Activated CD4-positive, CD25-positive, alpha-beta regulatory T cell treated with anti-CD3 and anti-CD28 coated beads, Interleukin-2, amount 50 U/mL, for 16 hours (primary cell): ENCODE data around the gene PARVB.
"Not testable (repeated sequence)": the region's sequence is repeated elsewhere in the genome, so short reads cannot be mapped to it uniquely, and the experiment has no call there.

ENCODE experiments used
- DNase-seq: peaks from one replicate; pipeline ENCODE4 v3.0.0-alpha.2; 2020; ENCODE audit warnings: low read depth, low spot score

Gene PARVB

DNA sequence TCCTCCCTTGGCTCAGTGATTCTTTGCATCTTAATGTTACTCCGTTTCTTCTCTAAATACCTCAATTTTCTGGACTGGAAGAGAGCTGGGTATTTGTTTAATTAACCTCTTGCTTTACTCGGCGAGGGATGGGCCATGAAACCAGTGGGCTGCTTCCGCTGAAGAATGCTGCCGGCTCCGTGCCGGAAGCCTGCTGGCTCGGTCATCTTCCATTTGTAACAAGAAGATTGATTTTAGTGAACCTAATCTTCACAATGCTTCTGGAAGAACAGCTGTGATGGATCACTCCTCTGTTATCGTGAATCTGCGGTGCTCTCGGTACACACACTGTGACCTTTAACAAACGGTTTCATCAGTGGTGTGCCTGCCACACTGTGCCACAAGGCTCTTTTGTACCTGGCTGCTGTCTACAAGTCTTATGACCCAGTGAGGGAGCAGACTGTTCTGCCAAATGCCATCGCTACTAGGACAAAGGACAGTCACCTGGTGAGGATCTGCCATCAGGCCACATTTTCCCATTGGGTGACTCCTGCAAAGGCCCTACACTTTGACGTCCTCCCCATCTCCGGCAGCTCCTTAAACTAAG is 25.3 kb upstream of the PARVB start:
- DNase-seq: no peak

DNA sequence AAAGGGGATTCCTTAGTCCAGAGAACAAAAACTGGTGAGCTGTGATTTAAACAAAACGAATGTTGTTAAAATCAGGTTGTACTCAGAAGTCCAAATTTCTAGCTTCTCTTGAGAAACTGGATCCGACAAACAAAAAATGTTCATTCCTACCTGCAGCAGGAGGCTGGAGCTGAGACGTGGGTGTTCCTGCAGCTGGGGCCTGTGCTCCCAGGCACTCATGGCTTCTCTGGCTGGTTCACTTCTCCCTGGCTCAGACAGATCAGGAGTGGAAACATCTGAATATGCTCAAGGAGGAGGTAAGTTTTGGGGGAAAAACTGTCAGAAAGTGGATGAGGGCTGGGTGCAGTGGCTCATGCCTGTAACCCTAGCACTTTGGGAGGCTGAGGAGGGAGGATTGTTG is 24.7 kb upstream of the PARVB start:
- no peak for DNase-seq

DNA sequence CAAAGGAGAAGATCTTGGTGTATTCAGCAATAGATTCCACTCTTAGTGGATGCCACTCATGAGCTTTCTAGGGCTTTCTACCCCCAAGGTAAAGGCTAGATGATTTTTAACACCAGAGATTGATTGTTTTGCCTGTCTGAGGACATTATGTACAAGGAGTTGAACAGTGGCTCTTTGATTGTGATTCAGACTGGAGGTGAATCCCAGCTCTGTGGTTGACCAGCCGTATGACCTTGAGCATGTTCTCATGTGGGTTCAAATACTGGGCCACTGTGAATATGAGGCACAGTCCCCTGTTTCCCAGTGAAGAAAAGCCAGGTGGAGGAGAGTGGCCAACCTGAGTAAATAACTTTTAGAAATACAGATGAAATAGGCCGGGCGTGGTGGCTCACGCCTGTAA is 24.0 kb upstream of the PARVB start:
- DNase-seq: no peak

DNA sequence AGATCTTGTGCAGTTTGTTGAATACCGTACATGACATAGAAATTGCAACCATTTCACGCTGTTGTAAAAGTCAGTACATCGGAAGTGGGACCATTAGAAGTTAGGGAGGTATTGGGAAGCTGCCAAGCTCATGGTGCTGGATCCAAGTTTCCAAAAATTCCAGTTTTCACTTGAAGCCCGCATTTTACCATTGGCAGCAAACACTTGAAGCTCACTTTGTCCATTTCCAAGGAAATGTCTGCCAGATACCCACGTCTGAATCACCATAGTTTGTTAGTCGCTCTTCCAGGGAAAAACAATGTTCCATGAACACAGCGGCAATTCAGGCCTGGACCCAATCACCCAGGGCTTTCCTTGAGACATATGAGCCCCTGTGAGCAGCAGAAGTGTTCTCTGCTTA is 22.6 kb upstream of the PARVB start:
- no peak for DNase-seq

DNA sequence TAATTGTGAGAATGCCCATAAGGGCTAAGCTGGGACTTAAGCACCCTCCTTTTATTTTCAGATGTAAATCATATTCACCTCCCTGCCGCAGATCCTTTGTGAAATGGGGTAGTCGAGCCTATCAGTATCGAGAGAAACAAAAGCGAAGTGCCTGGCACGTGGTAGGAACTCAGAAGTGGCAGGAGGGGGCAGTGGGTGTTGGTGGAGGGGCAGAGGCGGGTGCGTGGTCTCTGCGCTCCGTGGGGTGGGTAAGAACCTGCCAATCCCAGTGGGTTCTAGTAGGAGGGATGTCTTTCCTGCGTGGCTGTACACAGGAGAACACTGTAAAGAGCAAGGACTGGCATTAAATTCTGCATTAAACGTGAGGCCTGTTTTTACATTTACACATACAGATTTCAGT is 21.8 kb upstream of the PARVB start:
- DNase-seq: no peak

DNA sequence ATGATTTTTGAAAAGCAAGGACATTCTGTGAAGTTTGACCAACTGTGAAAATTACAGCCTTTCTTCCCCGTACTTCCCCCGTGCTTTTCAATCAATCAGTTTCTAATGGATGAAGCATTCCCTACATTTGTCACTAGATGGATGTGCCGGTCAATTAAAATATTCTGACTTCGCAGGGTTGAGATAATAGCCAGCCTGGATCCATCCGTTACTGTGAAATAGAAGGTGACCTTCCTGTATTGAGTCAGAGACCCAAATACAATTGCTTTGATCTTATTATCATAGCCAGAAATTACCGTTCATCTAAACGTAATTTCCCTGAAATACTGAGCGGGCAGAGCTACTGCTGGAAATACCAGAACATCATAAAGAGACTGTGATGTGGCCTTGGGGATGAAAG is 21.1 kb upstream of the PARVB start:
- DNase-seq: no peak

DNA sequence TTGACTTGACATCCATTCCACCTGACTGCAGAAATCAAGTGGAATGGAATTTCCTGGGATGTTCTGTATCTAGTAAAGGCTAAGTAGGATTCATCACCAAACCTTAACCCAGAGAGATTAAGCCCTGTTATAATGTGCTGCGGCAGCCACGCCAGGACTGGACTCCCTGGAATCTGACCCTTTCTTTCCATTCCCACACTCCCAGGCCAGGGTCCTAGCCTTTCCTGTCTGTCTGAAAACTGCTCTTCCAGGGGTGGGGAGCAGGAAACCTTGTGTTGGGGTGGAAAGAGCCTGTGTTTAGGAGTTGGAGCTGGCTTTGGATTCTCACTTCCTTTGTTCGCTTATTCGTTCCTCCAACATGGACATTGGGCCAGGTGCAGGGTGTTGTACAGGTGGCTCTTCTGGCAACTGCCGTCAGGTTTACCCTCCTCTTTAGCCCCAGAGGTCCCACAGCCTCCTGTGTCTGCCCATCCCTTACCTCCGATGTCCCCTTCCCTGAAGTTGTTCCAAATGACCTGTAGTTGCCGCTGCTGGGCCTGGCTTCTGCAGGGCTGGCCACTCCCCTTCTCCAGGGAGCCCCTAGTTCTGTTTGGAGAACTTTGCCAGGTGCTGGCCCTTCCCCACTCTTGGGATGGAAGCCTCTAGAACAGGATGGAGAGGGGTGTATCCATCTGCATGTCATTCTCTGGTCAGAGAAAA is 20.5 kb upstream of the PARVB start:
- DNase-seq: no peak

DNA sequence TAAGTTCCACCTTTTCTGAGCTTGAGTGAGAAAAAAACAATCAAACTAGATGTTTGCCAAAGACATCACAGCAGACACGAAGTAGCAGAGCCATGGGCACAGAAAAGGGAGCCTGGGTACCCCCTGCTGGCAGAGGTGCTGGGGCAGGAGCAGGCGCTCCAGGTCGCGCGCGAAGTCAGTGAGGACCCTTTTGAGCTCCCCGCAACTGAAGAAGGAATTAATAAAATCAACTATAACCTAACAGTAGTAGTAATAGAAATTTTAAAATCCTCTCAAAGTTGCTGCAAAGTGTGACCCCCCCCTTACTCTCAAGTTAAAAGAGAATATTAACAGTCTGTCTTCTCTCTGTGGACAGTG is 20.0 kb upstream of the PARVB start:
- DNase-seq: no peak

DNA sequence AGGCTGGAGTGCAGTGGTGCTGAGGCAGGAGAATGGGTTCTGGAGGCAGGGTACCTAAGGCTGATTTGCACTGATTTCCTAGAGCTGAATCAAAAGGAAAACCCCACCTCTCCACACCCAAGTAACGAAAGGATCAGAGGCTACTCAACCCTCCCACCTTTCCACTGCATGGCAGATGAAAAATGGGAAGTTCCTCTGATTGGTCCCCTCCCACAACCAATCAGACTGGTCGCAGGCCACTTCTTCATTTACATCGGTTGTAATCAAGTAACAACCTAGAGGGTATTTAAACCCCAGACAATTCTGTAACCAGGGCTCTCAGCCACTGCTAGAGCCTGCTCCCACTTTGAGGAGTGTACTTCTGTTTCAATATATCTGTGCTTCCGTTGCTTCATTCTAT is 18.6 kb upstream of the PARVB start:
- no peak for DNase-seq

DNA sequence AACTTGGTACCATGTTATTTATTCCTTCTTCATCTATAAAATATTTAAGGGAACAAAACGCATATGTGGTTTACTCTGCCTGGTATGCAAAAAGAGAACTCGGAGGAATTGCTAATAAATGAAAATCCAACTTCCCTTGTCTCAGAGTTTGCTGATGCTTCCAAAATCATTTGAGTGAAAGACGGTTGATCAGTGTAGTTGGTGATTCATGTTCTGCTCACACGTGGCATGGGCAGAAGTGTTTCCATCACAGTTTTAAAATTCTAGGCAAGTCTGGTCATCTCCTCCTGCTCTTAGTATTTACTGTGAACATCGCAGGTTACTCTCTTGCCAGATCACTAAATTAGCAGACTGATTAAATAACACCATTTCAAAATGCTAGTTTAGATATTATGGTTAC is 11.9 kb upstream of the PARVB start:
- no peak for DNase-seq

DNA sequence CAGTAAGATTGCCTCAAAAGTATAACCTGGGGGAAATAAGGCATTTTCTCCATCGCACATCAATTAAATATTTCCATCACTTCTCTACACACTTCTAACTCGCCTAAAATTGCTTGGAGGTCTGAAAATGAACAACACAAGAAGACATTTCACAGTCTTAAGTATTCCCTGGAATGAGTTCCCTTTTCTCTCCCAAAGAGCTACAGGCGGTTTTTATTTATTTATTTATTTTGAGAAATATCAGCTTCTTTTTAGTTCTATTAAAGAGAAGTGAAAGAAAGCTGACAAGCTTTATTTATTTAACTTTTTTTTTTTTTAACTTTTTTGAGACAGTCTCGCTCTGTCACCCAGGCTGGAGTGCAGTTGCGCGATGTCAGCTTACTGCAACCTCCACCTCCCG is 11.5 kb upstream of the PARVB start:
- no peak for DNase-seq

DNA sequence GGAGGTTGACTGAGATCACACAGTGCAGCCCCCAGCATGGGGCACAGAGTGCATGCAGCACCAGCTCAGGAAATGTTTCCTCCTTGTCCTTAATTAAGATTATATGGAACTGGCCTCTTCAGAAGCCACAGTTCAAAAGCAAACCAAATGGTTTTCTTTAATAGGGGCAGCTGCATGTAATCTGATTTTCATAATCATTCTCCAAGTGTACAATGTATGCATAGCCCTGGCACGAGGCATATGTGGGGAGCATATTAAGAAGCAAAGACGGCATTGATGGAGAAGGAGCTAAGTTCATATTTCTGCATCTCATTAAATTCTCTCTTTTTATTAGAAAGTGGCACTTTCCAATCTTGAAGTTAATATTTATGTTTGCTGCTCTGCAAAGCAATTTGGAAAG is 9.9 kb upstream of the PARVB start:
- DNase-seq: no peak

DNA sequence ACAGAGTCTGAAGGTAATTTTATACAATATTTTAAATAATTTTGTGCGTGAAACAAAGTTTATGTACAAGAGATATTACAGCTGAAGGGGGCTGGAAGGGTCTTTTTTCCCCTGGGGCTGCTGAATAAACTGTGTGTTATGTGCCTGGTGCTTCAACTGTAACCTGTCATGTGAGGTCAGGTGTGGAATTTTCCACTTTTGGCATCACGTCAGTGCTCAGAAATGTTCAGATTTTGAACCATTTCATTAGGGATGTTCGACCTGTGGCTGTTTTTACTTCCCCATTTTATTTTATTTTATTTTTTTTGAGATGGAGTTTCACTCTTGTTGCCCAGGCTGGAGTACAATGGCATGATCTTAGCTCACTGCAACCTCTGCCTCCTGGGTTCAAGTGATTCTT is 7.5 kb upstream of the PARVB start:
- DNase-seq: not testable (repeated sequence)

DNA sequence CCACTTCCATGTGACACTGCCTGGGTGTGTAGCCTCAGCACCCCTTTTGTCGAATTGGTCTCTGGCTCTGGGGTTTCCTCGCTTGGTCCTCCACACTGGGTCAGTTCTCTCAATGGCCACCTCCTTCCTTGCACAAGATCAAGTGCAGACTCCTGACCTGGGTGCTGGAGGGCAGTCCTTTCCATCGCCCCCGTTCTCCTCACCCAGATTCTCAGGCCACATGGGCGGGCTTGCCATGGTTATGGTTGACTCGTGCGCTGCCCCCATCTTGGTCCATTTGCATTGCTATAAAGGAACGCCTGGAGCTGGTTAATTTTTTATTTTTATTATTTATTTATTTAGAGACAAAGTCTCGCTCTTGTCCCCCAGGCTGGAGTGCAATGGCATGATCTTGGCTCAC is 5.5 kb upstream of the PARVB start:
- no peak for DNase-seq

DNA sequence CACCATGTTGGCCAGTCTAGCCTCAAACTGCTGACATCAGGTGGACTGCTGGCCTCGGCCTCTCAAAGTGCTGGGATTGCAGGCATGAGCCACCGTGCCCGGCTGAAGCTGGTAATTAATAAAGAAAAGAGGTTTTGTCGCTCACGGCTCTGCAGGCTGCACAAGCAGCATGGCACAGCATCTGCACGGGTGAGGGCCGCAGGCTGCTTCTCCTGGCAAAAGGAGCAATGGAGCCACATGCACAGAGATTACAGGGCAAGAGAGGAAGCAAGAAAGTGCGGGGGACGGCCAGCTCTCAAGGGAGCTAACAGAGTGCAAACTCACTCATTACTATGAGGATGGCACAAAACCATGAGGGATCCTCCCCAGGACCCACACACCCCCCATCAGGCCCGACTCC is 4.7 kb upstream of the PARVB start:
- DNase-seq: no peak

DNA sequence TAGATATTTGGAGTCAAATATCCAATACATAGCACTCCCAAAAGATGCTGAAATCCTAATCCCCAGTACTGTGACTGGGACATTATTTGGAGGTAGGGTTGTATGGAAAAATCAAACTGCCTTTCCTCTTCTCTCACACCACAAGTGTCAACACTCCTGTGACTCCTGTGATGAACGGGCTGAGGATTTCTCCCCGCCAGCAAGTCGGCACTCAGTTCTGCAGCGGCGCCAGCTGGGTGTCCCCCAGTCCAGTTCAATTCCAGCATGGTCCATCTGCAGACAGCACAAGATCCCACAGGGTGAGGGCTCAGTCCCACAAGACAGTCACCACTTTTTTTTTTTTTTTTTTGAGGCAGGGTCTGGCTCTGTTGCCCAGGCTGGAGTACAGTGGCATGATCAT is 4.3 kb upstream of the PARVB start:
- no peak for DNase-seq

DNA sequence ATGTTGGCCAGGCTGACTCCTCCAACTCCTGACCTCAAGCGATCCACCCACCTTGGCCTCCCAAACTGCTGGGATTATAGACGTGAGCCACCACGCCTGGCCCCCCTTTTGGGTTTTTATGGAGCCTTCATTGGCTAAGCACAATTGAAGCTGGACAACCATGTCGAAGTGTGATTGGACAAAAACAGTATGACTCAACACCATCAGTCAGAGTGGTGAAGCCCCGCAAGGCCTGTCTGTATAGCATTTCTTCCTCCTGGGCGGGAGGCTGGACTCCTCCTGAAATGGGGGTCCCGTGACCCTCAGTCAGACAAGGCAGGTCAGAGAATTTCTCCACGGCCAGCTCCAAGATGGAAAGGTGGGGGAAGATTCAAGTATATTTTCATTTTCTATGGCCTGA is 3.1 kb upstream of the PARVB start:
- DNase-seq: no peak

DNA sequence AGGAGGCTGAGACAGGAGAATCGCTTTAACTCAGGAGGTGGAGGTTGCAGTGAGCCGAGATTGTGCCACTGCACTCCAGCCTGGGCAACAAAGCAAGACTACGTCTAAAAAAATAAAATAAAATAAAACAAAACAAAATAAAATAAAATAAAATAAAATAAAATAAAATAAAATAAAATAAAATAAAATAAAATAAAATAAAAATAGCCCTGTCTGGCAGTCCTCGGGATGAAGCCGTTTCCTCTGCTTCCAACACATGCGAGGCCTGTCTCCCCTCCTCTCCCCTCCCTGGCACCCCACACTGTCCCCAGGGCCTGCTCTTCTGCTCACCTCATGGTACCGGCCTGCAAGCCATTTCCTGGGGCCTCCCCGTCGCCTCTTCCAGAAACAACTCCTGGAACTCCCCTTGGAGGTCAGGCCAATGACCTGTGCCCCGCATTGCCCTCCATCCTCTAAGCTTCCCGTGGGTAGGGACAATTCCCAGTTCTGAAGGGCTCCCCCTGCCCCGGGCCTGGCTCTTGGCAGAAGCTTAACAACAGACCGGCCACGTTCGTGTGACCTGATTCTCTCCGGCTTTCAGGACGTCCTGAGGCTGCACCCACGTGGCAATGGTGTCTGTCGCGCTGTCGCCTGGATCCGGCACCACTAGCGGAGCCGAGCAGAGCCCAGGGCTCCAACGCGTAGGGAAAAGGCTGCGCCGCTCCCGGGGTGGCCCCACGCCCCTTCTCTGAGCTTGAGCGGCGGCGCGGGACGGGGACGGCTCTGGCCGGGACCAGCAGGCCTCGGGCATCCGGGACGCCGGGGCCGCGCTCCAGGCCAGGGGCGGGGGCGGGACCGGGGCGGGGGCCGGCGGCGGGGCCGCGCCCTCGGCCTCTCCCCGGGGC is 456 bp upstream of the PARVB start:
- DNase-seq: no peak

DNA sequence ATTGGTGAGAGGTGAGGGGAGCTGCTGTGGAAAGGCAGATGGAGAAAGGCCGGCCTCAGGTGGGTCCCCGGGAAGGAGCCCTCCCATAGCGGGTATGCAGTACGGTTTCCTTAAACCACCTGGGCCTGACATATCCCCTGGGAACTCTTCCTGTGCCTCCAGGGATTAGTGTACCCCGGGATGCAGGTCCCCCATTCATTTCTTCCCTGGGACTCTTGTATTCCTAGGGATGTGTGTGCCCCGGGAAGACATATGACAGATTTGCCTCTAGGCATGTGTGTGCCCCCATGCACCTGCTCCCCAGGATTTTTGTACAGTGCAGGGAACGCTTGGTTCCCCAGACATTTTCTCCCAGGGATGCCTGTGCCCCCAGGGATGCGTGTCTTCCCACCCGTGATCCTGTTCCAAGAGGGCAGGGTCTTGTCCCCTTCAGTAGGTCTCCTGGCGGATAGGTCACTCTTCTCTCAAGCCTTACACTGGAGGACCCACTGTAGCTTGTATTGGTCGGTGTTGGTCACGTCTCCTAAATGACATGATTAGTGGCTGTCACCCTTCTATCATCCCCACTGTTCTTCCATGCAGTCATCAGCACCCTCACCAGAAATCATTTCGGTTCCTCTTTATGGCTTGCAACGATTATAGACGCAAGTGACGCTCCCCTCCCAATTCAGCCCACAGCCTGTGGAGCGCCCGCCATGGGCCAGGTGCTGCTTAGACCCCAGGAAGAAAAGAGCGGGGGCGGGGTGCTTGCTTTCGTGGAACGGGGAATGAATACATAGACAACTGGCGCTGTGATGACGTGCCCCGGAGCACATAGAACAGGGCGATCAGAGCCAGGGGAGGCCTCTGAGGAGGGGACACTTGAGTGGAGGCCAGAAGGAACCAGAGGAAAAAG is 1.3 kb downstream of the PARVB start:
- no peak for DNase-seq

DNA sequence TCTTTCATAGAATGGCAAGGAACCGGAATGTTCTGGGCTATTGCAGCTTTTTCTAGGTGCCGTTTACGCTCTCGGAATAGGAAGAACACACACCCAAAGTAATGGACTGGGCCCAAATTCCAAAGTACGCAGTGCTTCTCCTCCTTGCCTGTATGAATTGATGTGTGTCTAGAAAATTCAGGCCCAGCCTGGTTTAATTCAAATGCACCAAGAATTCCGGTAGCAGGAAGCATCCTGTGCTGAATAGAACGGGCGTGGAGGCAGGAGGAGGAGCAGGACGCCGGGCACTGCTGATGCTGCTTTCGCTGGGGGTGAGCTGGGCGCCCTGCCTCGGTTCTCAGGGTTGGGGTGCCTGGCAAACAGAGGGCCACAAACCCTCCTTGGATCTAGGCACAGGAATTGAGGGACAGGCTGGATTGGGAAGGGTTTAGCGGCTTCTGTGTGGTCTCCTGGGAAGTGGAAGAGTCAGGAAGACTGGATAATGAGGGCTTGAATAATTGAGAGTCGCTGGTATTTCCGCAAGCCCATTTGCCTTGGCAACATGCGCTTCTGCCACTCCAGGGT is 2.0 kb downstream of the PARVB start:
- no peak for DNase-seq

DNA sequence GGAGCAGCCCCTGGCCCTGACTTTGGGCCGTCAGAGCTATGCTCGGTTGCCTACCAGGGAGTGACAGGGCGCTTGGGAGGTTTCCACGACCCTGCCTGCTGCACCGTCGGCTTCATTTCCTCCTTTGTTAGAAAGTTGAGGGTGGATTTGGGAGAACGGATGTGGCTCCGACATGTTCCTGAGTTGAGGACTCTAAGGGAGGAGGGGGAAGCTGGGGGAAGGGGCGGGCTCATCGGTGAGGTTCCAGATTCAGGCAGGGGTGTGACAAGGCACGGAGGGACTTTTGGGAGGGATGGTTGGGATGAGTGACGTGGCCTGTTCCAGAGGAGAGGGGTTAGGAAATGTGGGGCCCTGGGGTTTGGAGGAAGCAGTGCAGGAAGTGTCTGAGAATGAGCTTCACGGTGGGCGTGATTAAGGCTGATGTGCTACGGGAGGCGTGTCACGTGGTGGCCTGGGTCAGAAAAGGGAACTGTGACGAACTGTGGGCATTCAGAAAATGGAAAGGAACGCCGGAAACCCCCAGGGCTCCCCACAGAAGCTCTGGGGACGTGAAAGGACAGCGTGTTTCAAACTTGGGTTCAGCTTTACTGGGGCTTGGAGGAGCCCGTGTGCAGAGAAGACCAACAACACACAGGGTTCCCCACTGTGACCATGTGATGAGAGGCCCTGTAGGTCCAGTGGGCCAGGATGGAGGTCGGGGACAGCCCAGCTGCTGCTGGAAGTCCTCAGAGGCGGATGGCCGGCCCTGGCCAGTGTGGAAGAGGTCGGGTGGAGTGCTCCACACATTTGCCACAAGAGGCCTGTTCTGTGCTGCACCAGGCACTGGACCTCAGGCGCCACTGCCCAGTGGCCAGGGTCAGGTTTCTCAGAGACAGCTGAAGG is 2.8 kb downstream of the PARVB start:
- peak; percentile 25 for DNase-seq
